Effector CD8-positive, alpha-beta T cell (primary cell): Measurements from ENCODE around the gene CDC42SE2.
"Not testable (repeated sequence)": the region's sequence is repeated elsewhere in the genome, so short reads cannot be mapped to it uniquely, and the experiment has no call there.

ENCODE experiments used
- DNase-seq: peaks from one replicate; lab custom pipeline; 2025; lab: John Stamatoyannopoulos, UW

Gene CDC42SE2

DNA sequence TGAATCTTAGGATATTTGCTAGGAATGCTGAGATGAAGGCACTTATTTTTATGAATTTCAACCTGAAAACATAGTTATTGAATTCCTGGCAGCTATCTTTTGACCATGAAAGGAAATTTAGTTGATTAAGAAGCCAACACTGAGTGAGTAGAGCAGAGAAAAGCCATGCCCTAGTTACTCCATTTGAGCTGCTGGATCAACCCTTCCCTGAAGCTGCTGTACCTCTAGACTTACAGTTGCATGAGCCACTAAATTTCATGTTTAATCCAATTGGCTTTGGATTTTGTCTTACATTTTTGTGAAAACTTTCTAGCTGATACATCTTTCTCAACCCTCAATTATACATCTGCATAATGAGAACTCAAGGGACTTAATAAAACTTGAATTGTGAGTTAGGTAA, 54.6 kb downstream of the CDC42SE2 start:
- no peak for DNase-seq

DNA sequence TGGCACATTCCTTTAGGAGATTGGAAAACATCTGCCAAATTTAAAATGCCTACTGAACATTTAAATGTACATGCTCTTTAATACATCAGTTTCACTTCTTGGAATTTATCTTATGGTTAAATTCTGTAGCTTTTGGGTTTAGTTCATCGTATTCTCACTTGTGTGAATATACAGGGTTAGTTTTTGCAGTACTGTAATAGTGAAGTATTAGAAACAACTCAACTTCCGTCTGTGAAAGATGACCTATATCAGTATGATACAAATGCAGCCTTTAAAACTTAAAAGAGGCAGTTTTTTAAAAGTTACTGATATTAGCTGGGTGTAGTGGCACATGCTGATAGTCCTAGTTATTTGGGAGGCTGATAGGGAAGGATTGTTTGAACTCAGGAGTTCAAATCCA, 57.2 kb downstream of the CDC42SE2 start:
- no peak for DNase-seq

DNA sequence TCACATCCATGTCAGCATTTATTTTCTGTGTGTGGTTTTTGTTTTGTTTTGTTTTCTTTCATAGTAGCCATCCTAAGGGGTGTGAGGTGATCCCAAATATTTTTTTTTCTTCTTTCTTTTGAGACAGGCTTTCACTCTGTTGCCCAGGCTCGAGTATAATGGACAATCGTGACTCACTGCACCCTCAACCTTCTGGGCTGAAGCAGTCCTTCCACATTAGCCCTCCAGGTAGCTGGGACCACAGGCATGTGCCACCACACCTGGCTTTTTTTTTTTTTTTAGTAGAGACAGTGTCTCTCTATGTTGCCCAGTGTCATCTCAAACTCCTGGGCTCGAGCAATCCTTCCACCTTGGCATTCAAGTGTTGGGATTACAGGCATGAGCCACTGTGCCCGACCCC, 59.1 kb downstream of the CDC42SE2 start:
- no peak for DNase-seq

DNA sequence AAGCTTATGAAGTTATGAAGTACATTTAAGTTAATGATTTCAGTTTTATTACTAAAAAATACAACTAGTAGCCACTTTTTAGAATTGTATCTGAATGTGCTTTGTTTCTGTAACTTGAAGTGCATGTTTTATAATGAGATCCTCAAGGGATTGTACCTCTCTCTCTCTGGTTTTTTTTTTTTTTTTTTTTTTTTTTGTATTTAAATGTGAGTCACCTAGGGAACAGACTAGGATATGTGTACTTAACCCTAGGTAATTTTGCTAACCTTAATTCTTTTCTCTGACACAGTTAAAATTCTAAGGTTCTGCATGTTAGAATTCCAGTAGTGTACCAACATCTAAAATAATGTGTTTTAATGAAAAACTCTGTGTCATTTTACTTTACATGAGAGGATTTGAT, 59.5 kb downstream of the CDC42SE2 start:
- DNase-seq: no peak

DNA sequence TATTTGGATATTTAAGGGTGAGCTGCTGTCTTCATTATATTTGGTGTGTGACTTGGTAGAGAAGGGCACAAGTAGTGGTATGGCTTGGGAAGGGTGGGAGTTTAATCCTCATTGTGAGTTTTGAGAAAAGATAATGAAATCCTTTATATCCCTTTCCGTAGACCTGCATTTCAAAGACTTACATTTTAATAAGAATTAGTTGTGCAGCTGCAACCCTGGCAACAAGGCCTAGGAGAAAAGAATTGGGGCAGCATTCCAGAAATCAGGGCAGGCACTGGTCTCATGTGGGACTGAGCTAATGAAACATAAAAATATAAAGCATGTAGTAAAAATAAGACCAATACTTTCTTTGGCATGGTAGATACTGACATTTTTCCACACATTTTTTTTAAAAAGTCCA, 60.5 kb downstream of the CDC42SE2 start:
- DNase-seq: no peak

DNA sequence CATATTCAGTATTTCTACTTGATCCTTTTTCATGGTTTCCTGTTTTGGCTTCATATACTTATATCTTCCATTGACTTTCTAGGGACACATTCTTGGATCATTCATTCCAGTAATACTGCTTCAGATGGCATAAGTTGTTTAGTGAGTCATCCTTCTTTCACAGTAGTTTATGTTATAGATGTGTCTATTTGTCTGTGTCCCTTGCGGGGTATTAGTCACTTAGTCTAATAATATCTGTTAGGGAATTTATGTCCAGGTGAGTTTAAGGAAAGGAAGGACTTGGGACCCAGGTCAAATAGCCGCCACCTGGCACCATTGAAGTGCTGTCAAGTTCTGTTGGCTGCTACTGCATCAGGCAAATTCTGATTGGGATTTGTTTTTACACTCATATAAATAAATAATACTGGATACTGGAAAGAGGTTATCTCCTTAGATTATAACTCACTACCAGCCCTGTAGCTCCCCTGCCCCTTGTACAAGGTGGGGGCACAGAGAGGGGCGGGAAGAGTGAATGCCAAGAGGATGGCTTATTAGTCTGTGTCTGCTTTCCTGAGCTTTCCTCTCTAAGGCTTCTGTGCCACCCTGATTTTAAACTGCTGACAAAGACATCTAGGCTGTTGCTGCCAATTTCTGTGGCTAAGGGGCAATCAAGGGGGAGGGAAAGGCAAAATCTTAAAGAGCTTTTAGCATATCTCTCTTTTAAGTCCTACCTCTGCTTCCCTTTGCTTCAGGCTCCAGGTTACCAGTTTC, 64.9 kb downstream of the CDC42SE2 start:
- no peak for DNase-seq

DNA sequence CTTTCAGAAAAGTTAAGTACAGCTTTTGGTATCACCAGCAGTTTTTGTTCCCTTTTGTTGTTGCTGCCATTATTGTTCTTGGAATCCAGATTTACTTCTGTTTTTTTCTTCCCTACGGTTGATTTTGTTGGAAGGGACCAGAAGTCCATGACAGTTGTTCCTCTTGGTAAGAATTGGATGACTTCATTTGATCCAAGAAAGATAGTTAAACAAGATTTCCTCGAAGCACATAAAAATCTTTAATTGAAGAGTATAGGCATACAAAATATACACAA, 65.4 kb downstream of the CDC42SE2 start:
- DNase-seq: no peak

DNA sequence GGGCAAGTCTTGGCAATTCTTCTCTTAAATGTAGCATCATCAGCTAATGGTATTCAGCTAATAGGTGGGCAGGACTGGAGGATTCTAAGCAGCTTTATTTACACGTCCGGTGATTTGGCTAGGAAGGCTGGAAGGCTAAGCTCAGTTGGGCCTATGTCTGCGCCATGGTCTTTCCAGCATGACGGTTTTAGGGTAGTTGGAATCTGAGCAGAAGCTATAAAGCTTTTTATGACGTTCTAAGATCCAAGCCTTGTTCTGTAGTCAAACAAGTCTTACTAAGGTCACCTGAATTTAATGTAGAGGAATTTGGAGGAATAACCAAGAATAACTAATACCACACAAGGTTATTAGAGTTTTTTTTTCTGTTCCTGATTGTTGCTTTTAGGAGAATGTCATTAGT, 66.2 kb downstream of the CDC42SE2 start:
- DNase-seq: no peak

DNA sequence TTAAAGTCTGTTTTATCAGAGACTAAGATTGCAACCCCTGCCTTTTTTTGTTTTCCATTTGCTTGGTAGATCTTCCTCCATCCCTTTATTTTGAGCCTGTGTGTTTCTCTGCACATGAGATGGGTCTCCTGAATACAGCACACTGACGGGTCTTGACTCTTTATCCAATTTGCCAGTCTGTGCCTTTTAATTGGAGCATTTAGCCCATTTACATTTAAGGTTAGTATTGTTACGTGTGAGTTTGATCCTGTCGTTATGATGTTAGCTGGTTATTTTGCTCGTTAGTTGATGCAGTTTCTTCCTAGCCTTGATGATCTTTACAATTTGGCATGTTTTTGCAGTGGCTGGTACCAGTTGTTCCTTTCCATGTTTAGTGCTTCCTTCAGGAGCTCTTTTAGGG, 71.9 kb downstream of the CDC42SE2 start:
- not testable (repeated sequence) for DNase-seq

DNA sequence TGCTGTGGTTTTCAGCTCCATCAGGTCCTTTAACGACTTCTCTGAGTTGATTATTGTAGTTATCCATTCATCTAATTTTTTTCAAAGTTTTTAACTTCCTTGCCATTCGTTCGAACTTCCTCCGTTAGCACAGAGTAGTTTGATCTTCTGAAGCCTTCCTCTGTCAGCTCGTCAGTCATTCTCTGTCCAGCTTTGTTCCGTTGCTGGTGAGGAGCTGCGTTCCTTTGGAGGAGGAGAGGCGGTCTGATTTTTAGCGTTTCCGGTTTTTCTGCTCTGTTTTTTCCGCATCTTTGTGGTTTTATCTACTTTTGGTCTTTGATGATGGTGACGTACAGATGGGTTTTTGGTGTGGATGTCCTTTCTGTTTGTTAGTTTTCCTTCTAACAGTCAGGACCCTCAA, 72.9 kb downstream of the CDC42SE2 start:
- DNase-seq: not testable (repeated sequence)

DNA sequence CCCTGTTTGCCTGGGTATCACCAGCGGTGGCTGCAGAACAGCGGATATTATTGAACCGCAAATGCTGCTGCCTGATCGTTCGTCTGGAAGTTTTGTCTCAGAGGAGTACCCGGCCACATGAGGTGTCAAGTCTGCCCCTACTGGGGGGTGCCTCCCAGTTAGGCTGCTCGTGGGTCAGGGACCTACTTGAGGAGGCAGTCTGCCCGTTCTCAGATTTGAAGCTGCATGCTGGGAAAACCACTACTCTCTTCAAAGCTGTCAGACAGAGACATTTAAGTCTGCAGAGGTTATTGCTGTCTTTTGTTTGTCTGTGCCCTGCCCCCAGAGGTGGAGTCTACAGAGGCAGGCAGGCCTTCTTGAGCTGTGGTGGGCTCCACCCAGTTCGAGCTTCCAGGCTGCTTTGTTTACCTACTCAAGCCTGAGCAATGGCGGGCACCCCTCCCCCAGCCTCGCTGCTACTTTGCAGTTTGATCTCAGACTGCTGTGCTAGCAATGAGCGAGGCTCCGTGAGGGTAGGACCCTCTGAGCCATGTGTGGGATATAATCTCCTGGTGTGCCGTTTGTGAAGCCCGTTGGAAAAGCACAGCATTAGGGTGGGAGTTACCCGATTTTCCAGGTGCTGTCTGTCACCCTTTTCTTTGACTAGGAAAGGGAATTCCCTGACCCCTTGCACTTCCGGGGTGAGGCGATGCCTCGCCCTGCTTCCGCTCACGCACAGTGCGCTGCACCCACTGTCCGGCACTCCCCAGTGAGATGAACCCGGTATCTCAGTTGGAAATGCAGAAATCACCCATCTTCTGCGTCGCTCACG, 73.6 kb downstream of the CDC42SE2 start:
- DNase-seq: not testable (repeated sequence)

DNA sequence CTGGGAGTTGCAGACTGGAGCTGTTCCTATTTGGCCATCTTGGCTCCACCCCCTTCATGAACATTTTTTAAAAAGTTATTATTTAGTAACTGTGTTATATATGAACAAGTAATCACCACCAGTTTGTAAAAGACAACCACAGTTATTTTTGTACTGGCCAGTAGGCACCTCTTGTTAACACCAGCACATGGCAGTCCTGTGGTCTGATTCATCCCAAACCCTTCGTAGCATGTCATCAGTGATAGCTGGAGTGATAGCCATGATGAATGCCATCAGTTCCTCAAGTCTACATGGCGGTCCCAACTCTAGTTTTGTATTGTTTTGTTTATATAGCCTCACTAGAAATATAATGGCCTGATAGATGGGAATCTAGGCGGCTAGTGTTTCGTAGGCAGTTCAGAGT, 74.2 kb downstream of the CDC42SE2 start:
- DNase-seq: no peak

DNA sequence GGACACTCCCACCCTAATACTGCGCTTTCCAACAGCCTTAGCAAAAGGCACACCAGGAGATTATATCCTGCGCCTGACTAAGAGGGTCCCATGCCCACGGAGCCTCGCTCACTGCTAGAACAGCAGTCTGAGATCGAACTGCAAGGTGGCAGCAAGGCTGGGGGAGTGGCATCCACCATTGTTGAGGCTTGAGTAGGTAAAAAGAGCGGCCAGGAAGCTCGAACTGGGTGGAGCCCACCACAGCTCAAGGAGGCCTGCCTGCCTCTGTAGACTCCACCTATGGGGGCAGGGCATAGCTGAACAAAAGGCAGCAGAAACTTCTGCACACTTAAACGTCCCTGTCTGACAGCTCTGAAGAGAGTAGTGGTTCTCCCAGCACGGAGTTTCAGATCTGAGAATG, 80.4 kb downstream of the CDC42SE2 start:
- not testable (repeated sequence) for DNase-seq

DNA sequence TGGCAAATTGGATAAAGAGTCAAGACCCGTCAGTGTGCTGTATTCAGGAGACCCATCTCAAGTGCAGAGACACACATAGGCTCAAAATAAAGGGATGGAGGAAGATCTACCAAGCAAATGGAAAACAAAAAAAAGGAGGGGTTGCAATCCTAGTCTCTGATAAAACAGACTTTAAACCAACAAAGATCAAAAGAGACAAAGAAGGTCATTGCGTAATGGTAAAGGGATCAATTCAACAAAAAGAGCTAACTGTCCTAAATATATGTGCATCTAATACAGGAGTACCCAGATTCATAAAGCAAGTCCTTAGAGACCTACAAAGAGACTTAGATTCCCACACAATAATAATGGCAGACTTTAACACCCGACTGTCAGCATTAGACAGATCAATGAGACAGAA, 82.4 kb downstream of the CDC42SE2 start:
- not testable (repeated sequence) for DNase-seq

DNA sequence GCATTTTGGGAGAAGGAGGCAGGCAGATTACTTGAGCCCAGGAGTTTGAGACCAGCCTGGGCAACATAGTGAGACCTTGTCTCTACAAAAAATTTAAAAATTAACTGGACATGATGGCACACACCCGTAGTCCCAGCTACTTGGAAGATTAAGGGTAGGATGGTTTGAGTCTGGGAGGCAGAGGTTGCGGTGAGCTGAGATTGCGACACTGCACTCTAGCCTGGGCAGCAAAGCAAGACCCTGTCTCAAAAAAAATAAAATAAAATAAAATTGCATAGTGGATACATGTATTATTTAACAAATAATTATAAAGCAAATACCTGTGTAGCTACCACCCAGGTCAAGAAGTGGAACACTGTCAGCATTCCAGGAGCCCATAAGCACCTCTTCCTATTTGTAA, 90.1 kb downstream of the CDC42SE2 start:
- no peak for DNase-seq

DNA sequence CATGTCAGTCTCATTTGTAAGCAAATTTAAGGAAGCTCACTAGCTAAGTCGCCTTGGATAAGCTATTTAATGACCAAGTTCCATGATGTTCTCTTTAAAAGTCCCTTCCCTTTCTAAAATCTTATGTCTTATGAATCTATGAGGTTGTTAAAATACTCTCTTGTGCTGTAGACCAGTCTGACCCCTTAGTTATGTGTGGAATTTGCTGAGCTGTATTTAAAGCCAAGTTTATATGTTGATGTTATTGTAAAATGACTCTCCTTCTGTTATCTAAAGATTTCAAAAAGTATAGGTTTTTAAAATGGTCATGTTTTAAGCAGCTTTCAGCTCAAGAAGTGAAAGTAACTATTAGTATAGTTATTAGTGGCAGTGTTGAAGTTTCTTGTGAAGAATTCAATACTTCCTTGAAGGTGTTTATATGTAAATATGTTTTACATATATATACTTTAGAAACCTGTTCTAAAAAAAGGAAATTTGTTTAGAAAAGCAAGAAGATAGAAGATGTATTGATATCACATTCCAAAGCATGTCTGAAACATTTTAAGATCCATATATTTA, 92.2 kb downstream of the CDC42SE2 start:
- DNase-seq: no peak

DNA sequence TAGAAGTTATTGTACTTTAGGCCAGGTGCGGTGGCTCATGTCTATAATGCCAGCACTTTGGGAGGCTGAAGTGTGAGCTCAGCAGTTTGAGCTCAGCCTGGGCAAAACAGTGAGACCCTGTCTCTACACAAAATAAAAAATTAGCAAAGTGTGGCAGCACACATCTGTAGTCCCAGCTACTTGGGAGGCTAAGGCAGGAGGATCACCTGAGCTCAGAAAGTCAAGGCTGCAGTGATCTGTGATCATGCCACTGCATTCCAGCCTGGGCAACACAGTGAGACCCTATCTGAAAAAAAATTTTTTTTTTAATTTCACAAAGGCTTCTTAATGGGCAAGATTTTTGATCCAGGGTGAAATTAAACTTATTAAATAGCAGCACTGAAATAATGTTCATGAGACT, 92.8 kb downstream of the CDC42SE2 start:
- DNase-seq: no peak

DNA sequence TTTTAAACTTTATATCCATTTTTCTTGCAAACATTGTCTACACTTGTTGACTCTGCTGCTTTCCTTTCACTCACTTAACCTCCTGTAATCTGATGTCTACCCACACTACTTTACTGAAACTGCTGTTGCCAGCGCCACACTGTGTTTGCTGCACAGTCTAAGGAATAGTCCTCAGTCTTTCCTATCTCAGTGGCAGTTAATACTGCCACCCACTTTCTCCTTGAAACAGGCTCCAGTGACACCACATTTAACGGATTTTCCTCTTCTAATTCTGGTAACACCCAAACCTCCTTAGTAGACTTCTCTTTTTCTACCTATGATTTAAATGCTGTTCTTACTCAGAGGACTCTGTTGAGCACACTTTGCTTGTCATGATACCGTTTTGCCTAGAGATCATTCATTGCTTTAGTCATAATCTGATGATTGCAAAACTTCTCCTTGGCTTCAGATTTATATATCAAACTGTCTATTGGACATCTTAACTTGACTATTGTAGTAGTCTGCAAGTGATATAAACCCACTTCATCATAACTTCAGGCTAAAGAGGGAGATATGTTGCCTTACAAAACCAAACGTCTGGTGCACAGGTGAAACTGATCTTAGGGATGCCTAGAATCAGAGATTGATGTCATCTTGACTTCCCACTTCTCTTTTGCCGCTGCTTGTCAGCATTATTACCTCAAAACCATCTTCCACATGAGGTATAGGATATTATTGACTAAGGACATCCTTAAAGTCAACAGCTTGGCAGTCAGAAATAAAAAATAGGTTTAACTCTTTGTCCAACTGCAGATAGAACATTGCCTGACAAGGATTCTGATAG, 94.1 kb downstream of the CDC42SE2 start:
- DNase-seq: no peak

DNA sequence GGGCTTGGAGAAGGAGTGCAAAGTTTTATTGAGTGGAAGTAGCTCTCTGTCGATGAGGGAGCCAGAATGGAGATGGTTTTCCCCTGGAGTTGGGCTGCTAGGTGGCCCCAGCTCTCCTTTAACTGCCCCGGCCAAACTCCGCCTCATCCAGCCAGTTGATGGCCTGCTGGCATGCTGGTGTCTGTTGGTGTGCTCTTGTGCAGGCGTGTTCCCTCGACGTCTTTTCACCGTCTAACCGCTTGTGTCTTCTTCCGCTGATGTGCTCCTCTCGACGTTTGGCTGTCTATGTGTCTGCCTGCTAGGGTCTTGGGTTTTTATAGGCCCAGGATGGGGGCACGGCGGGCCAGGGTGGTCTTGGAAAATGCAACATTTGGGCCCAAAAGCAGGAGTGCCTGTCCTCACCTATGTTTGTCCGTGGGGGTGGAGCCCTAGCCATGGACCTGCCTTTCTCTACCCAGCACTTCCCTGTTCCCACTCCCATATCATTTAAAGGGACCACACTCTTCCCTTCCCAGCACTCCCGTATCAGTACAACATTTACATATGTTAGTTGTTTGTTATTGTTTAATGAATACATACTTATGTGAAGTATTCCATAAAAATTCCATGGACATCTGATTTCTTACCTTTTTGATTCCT, 97.9 kb downstream of the CDC42SE2 start:
- DNase-seq: no peak

DNA sequence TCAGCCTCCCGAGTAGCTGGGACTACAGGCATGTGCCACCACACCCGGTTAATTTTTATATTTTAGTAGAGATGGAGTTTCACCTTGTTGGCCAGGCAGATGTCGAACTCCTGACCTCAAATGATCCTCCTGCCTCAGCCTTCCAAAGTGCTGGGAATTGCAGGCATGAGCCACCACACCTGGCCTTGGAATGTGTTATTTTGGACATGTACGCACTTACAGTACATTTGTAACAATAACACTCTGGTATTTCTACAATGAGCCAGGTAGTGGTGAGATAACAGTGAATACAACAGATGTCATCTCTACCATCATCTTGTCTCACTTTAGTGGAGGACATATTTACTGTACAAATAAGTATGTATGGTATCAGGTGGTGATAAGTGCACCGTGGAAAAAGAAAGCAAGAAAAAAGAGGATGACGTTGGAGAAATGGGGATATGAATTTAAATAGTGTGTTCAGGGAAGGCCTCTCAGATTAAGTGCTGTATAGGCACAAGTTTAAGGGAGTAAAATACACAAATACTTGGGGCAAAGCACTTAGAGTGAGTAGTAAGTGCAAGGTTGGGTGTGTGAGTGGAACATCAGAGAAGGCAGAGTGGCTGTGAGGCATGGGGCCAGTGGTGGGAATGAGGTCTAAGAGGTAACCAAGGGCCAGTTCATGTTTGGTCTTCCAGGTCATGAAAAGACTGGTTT, 100.1 kb downstream of the CDC42SE2 start:
- no peak for DNase-seq

DNA sequence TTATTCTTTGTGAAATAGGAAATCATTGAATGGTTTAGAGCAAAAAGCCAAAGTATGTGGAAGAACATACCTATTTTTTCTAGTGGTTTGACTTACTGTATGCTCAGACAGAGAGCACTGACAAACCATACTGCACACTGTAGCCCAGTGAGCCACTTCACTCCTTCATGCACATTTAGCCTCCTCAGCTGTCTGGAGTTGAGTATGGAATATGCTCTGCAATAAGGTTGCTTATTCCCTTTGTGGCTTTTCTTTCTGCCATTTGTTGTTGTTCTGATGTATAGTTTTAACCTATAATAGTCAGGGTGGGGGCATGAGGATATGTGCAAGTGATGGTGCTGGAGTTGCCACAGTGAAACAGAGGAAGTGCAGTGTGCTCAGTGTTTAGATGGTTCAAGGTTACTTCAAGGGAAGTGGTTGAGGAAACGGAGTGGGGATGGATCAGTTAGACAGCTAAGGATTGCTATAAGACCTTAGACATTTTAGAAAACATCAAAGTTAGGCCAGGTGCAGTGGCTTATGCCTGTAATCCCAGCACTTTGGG, 100.7 kb downstream of the CDC42SE2 start:
- DNase-seq: no peak
